K562 (cell line): Measurements from ENCODE around the gene PPP4C. TPM values are rescaled to one million over a fixed set of nuclear protein-coding genes. Genes with fewer than 3 reads are reported as not detected.

Source experiments
- ATAC-seq: fragments of 200-7000 bp; cut with Tn5 transposase; 3 replicates; pipeline ENCODE4 v1.9.1; 2020; ENCODE audit warnings: moderate library complexity
- BruUV-seq: library from RNA; stranded (reverse); fragments of 400-500 nt; replicated peaks from 2 replicates; lab custom pipeline; 2021; lab: Mats Ljungman, UMichigan
- CTCF ChIA-PET: fragments of 300-600 bp; formaldehyde crosslinking; extraction: SDS; loops from one replicate; lab custom pipeline; 2021; ENCODE audit warnings: low intra/inter-chr PET ratio; lab: Yijun Ruan, JAX
- POLR2A ChIA-PET: fragments of 300-600, 350-650 bp; sonication (Branson Sonifier 250); formaldehyde crosslinking; extraction: SDS; loops from one replicate; lab custom pipeline; 2021; ENCODE audit warnings: antibody characterized with exemption, inconsistent platforms; lab: Yijun Ruan, JAX
- DNase-seq, 4 experiments: peaks; one replicate each; pipeline versions ENCODE4 v3.0.0 to v3.0.0-alpha.2; 2011 to 2018; ENCODE audit warnings: low spot score in 3 of 4, mixed read lengths in 3 of 4; ENCODE audit errors: extremely low read depth in 1 of 4
- FAIRE-seq: peaks from 2 replicates; lab custom pipeline; 2011; peaks lifted over from hg19 to GRCh38; lab: Jason Lieb, UNC
- H2AFZ ChIP-seq: 2 replicates; pipeline ENCODE4 v1.6.0; 2011; ENCODE audit warnings: low read depth, low read length, control low read depth, inconsistent platforms
- H3K27ac ChIP-seq: fragments of 200-600 bp; 3 replicates; pipeline ENCODE4 v1.8.0; 2011; ENCODE audit warnings: low read depth, mild to moderate bottlenecking, control low read depth, inconsistent platforms, low read length, moderate library complexity, mixed read lengths; ENCODE audit errors: extremely low read depth
- H3K27me3 ChIP-seq, 2 experiments: fragments of 300-600 bp in 1 of 2; 2 replicates in 1 of 2; 3 replicates in 1 of 2; pipeline versions ENCODE4 v1.6.0 to v1.8.0; 2011; ENCODE audit warnings: inconsistent platforms in 2 of 2, low read length in 2 of 2, mild to moderate bottlenecking in 1 of 2, mixed read lengths in 1 of 2, moderate library complexity in 1 of 2; ENCODE audit not compliant: control insufficient read depth in 2 of 2, insufficient read depth in 2 of 2
- H3K36me3 ChIP-seq: fragments of 300-600 bp; 3 replicates; pipeline ENCODE4 v1.8.0; 2011; ENCODE audit warnings: mild to moderate bottlenecking, low read length, inconsistent platforms; ENCODE audit not compliant: control insufficient read depth, insufficient read depth
- H3K4me1 ChIP-seq, 2 experiments: fragments of 200-600 bp in 1 of 2; replicated peaks in 1 of 2; 2 replicates in 1 of 2; 3 replicates in 1 of 2; pipeline versions ENCODE4 v1.5.1 to v1.8.0; 2011; ENCODE audit warnings: inconsistent platforms in 2 of 2, low read length in 2 of 2, mild to moderate bottlenecking in 1 of 2, mixed read lengths in 1 of 2, moderate library complexity in 1 of 2; ENCODE audit not compliant: control insufficient read depth in 2 of 2, insufficient read depth in 2 of 2
- H3K4me2 ChIP-seq: 2 replicates; pipeline ENCODE4 v1.6.1; 2011; ENCODE audit warnings: low read length, control low read depth, inconsistent platforms, mixed read lengths; ENCODE audit not compliant: insufficient read depth
- H3K4me3 ChIP-seq: fragments of 200-600 bp; sonication (generic), shearing (Covaris generic); 2 replicates; pipeline ENCODE4 v1.5.1; 2016; ENCODE audit warnings: control low read depth, inconsistent platforms
- H3K79me2 ChIP-seq: fragments of 200-600 bp; 3 replicates; pipeline ENCODE4 v1.8.0; 2011; ENCODE audit warnings: low read length, inconsistent platforms; ENCODE audit not compliant: control insufficient read depth, insufficient read depth
- H3K9ac ChIP-seq, 2 experiments: 2 replicates each; pipeline versions ENCODE4 v1.6.0 to v1.6.1; 2011; ENCODE audit warnings: low read depth in 2 of 2, low read length in 2 of 2, control low read depth in 1 of 2, inconsistent platforms in 1 of 2, mild to moderate bottlenecking in 1 of 2, mixed read lengths in 1 of 2; ENCODE audit not compliant: insufficient read depth in 1 of 2
- H3K9me1 ChIP-seq: one replicate; pipeline ENCODE4 v1.6.0; 2011; ENCODE audit warnings: inconsistent platforms, mild to moderate bottlenecking, low read length, moderate library complexity; ENCODE audit not compliant: control insufficient read depth, insufficient read depth
- H3K9me3 ChIP-seq: replicated peaks from 2 replicates; pipeline ENCODE4 v1.5.1; 2011; ENCODE audit warnings: low read depth, low read length, inconsistent platforms; ENCODE audit not compliant: control insufficient read depth, insufficient read depth
- H4K20me1 ChIP-seq: replicated peaks from 2 replicates; pipeline ENCODE4 v1.6.1; 2011; ENCODE audit warnings: low read length, inconsistent platforms, mixed read lengths; ENCODE audit not compliant: control insufficient read depth, insufficient read depth
- ADNP ChIP-seq: fragments of 200-800 bp; sonication (Bioruptor generic); IDR thresholded peaks from 2 replicates; pipeline ENCODE4 v1.6.1; 2016; ENCODE audit warnings: missing genetic modification characterization, missing compliant biosample characterization
- ARID4B ChIP-seq: sonication (generic); formaldehyde crosslinking; IDR thresholded peaks from 2 replicates; pipeline ENCODE4 v1.8.0; 2022; ENCODE audit warnings: mild to moderate bottlenecking, missing genetic modification reagents
- BDP1 ChIP-seq: IDR thresholded peaks from 3 replicates; pipeline ENCODE4 v1.6.1; 2011; ENCODE audit not compliant: insufficient read length, insufficient read depth
- BRD4 ChIP-seq: fragments of 200-600 bp; sonication (generic); IDR thresholded peaks from 2 replicates; pipeline ENCODE4 v1.6.1; 2017; ENCODE audit warnings: inconsistent platforms
- CTBP1 ChIP-seq: fragments of 450-650 bp; IDR thresholded peaks from 2 replicates; pipeline ENCODE4 v1.6.1; 2016; ENCODE audit warnings: borderline replicate concordance
- MITF ChIP-seq: IDR thresholded peaks from 2 replicates; pipeline ENCODE4 v1.6.1; 2014; ENCODE audit warnings: antibody characterized with exemption
- NBN ChIP-seq: fragments of 450-650 bp; IDR thresholded peaks from 2 replicates; pipeline ENCODE4 v1.6.1; 2016; ENCODE audit warnings: low read depth, mild to moderate bottlenecking
- NKRF ChIP-seq: fragments of 450-650 bp; IDR thresholded peaks from 2 replicates; pipeline ENCODE4 v1.6.1; 2016; ENCODE audit warnings: borderline replicate concordance
- NR2C1 ChIP-seq, 2 experiments: fragments of 450-650 bp; IDR thresholded peaks; 2 replicates each; pipeline ENCODE4 v1.6.1; 2017; ENCODE audit warnings: mild to moderate bottlenecking in 2 of 2, antibody characterized with exemption in 1 of 2, inconsistent platforms in 1 of 2, missing compliant biosample characterization in 1 of 2, missing genetic modification characterization in 1 of 2
- RBM17 ChIP-seq: fragments of 200-400 bp; formaldehyde crosslinking; IDR thresholded peaks from 2 replicates; pipeline ENCODE4 v1.6.1; 2017; ENCODE audit warnings: low read depth, mild to moderate bottlenecking, low read length, borderline replicate concordance
- RFX7 ChIP-seq: fragments of 250-450 bp; sonication (Bioruptor Pico); IDR thresholded peaks from 2 replicates; pipeline ENCODE4 v1.5.1; 2021; ENCODE audit warnings: mild to moderate bottlenecking
- UBTF ChIP-seq, 2 experiments: IDR thresholded peaks; 2 replicates each; pipeline ENCODE4 v1.6.1; 2012; ENCODE audit warnings: improper control_type of control experiment in 2 of 2, low read depth in 2 of 2, low read length in 2 of 2, borderline replicate concordance in 1 of 2
- WGBS: fragments of 100-300 bp; shearing (Covaris generic); methylation state at CpG from one replicate; pipeline ENCODE4 v1.1.6; 2016; ENCODE audit warnings: low coverage, mixed read lengths; ENCODE audit not compliant: insufficient coverage; ENCODE audit errors: missing lambda C conversion rate; 5-methylcytosine and 5-hydroxymethylcytosine counted together
- in situ Hi-C: fragments of 300-500 bp; cut with MboI; formaldehyde crosslinking; loops from 4 replicates; pipeline ENCODE4 v1.15.0; 2018; ENCODE audit warnings: inconsistent platforms, mixed read lengths
- intact Hi-C: fragments of 100-400 bp; cut with micrococcal nuclease; formaldehyde crosslinking; loops from 2 replicates; pipeline ENCODE4 v1.14.2; 2022
- polyA plus RNA-seq, 8 experiments: library from polyadenylated mRNA; depleted of rRNA in 4 of 8; stranded (reverse) in 5 of 8; unstranded in 3 of 8; fragments of >200 nt; fragmentation: Nextera tagmentation in 2 of 8; fragmentation: Illumina TruSeq in 1 of 8; extraction: Ambion mirVana in 2 of 8; extraction: Trizol in 1 of 8; gene quantifications; 2 replicates each; pipeline versions ENCODE4 v1.2.1 to v1.2.3, GENCODE V29; 2011 to 2014; ENCODE audit warnings: inconsistent platforms in 1 of 8, missing spikeins in 1 of 8
- total RNA-seq, 7 experiments: library from RNA; depleted of rRNA in 6 of 7; stranded (reverse); fragments of >200 nt in 6 of 7; fragmentation: Illumina TruSeq in 2 of 7; extraction: Trizol in 2 of 7; gene quantifications; 2 replicates each; pipeline versions ENCODE4 v1.2.1 to v1.2.3, GENCODE V29; 2011 to 2021; ENCODE audit warnings: low replicate concordance in 1 of 7

Gene PPP4C
- total and polyA plus RNA-seq, 9 of the 15 experiments (the other 6 are each of a cell fraction or from before 2014, with no cell fraction given), result 3.5 to 183 (median 131) TPM

- Histone ChIP-seq H3K9me3 (no peaks in the 10 kb centered on the region), H3K36me3 (peaks cover 64% of the 10 kb centered on the region), H4K20me1 (peaks cover 51% of the 10 kb centered on the region), H3K4me2 (peak overlapping the region; percentile 99), H3K9ac (peak overlapping the region; percentile 93 to 98), H3K4me1 (peaks cover 45 to 57% of the 10 kb centered on the region in 2 experiments), H3K27ac (peak overlapping the region; percentile 99), H3K9me1 (peaks cover 17% of the 10 kb centered on the region), H3K79me2 (peaks cover 77% of the 10 kb centered on the region), H3K4me3 (peak overlapping the region; percentile 88), H2AFZ (no peak overlapping the region), H3K27me3 (no peaks in the 10 kb centered on the region)
- in situ Hi-C loops (no loop called here), intact Hi-C loops (loop anchor here (10.0 kb wide), 2 partner anchors 307 to 587 kb away; partner anchors contain the start of genes FBRS, MYL11, PRR14 and TBC1D10B)
- WGBS, result 27% methylated on average over 6 of the region's 6 CpGs
- ChIA-PET CTCF (no interaction called here), POLR2A (interaction anchor here (0.6 to 1.2 kb wide), 4 partner anchors 9 to 1028 kb away, joined by 3 to 5 read pairs (median 4); no protein-coding TSS in a partner anchor)
- ATAC-seq (no peak), DNase-seq (peak in 1 of 4 experiments; percentile 27), FAIRE-seq (no peak)
- BruUV-seq, result no TSS peak
- TF ChIP-seq ARID4B (CRISPR knock-in tag) (peak; percentile 33; the same call in 1 of the 2 replicates), BRD4 (no peak), RBM17 (no peak), UBTF (IDR thresholded peaks at IDR 0.05; ENCODE audit: borderline replicate concordance in 1 of 2, low read depth in 2 of 2, low read length in 2 of 2) (no peak), NR2C1 (IDR thresholded peaks at IDR 0.05) (no peak), NR2C1 (tag; IDR thresholded peaks at IDR 0.05) (no peak), RFX7 (CRISPR knock-in tag) (no peak), CTBP1 (no peak), BDP1 (no peak), NBN (no peak), MITF (no peak), ADNP (tag) (no peak), NKRF (no peak)
Observed at GRCh38 chr16:30067584-30067916, 8.2 kb upstream of the PPP4C start.
